A673 (cell line): ENCODE measurements around the gene INCENP. TPM values are rescaled to one million over a fixed set of nuclear protein-coding genes. Genes with fewer than 3 reads are reported as not detected.

Experiments used
- BruUV-seq: library from RNA; stranded (reverse); fragments of 400-500 nt; replicated peaks from 2 replicates; lab custom pipeline; 2021; lab: Mats Ljungman, UMichigan
- CTCF ChIA-PET: fragments of 300-600 bp; sonication (Branson Sonifier 250); formaldehyde crosslinking; loops from one replicate; lab custom pipeline; 2022; ENCODE audit warnings: antibody characterized with exemption; lab: Charles Lee
- POLR2A ChIA-PET: fragments of 300-600 bp; sonication (Branson Sonifier 250); formaldehyde crosslinking; loops from one replicate; lab custom pipeline; 2022; ENCODE audit warnings: antibody characterized with exemption; ENCODE audit not compliant: low non-redundant PET; lab: Charles Lee
- DNase-seq: peaks from one replicate; pipeline ENCODE4 v3.0.0-alpha.2; 2015; ENCODE audit warnings: low spot score
- H3K27ac ChIP-seq: fragments of 200-600 bp; sonication (generic); 2 replicates; pipeline ENCODE4 v1.5.1; 2016; ENCODE audit warnings: mixed run types, low read depth, mild to moderate bottlenecking, mixed read lengths, antibody characterized with exemption, low read length; ENCODE audit not compliant: poor library complexity, severe bottlenecking
- H3K27me3 ChIP-seq: fragments of 200-600 bp; sonication (generic); replicated peaks from 2 replicates; pipeline ENCODE4 v1.6.1; 2017; ENCODE audit warnings: mixed run types, low read depth, mild to moderate bottlenecking, mixed read lengths, antibody characterized with exemption, low read length; ENCODE audit not compliant: insufficient read depth, poor library complexity
- H3K36me3 ChIP-seq: fragments of 200-600 bp; sonication (generic); 2 replicates; pipeline ENCODE4 v1.6.1; 2016; ENCODE audit warnings: mixed run types, mild to moderate bottlenecking, mixed read lengths, antibody characterized with exemption, low read length; ENCODE audit not compliant: insufficient read depth, poor library complexity, severe bottlenecking
- H3K4me1 ChIP-seq: fragments of 200-600 bp; sonication (generic); 2 replicates; pipeline ENCODE4 v1.6.1; 2017; ENCODE audit warnings: mixed run types, mild to moderate bottlenecking, mixed read lengths, antibody characterized with exemption, low read length; ENCODE audit not compliant: insufficient read depth, poor library complexity, severe bottlenecking
- H3K4me3 ChIP-seq: fragments of 200-600 bp; sonication (generic); 2 replicates; pipeline ENCODE4 v1.5.1; 2016; ENCODE audit warnings: low read depth, mixed run types, mild to moderate bottlenecking, mixed read lengths, low read length; ENCODE audit not compliant: poor library complexity, severe bottlenecking
- H3K9me3 ChIP-seq: fragments of 200-600 bp; sonication (generic); 2 replicates; pipeline ENCODE4 v1.6.1; 2016; ENCODE audit warnings: mixed run types, low read depth, mild to moderate bottlenecking, mixed read lengths, antibody characterized with exemption, low read length; ENCODE audit not compliant: poor library complexity, severe bottlenecking
- EZH2 ChIP-seq: fragments of 200-600 bp; sonication (generic); IDR thresholded peaks from 2 replicates; pipeline ENCODE4 v1.6.1; 2017; ENCODE audit warnings: borderline replicate concordance, low read depth, mild to moderate bottlenecking, mixed read lengths, antibody characterized with exemption, low read length; ENCODE audit not compliant: poor library complexity, severe bottlenecking
- intact Hi-C: fragments of 100-400 bp; cut with micrococcal nuclease; formaldehyde crosslinking; loops from one replicate; pipeline ENCODE4 v1.10.0; 2022; ENCODE audit not compliant: unreplicated experiment
- total RNA-seq: library from RNA; stranded (reverse); gene quantifications from 2 replicates; pipeline ENCODE4 v1.2.3, GENCODE V29; 2021
- TF ChIP-seq, protein P1 (sequence below): fragments of 300-800, 200-600 bp; sonication (generic); conservative IDR thresholded peaks from 2 replicates; pipeline ENCODE4 v1.5.1; 2017; ENCODE audit warnings: low read depth, mild to moderate bottlenecking, antibody characterized with exemption, low read length, moderate library complexity, mixed read lengths

INCENP gene
- total RNA-seq, 1 experiment from 2014 or later = 233 TPM

DNA sequence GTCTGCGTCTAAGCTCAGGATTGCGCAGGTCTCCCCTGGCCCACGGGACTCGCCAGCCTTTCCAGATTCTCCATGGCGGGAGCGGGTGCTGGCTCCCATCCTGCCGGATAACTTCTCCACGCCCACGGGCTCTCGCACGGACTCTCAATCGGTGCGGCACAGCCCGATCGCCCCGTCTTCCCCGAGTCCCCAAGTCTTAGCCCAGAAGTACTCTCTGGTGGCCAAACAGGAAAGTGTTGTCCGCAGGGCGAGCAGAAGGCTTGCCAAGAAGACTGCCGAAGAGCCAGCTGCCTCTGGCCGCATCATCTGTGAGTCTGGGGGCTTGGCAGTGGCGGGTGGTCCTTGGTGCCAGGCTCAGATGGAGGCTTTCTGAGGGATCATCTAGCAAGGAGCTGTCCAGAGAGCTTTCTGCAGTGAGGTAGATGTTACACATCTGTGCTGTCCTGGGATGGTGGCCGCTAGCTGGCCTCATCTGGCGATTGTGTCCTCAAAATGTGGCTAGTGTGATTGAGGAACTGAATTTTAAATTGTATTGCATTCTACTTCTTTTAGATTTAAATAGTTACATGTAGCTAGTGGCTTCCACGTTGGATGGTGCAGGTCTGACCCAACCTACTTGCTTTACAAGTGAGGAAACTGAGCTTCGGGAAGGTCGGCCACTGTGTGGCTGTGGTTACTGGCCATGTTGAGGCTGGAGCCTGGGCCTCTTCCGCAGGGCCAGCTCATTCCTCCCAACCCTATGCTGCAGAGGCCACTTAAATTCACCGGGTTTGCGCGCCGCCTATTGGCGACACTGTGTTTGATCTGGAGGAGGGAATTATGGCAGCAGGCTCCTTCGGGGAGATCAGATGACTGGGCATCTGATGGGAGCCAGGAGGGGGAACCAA lies 6.7 kb downstream of the INCENP start:
- Histone ChIP-seq H3K9me3 (no peaks in the 10 kb centered on the region), H3K4me3 (no peak overlapping the region), H3K27me3 (no peaks in the 10 kb centered on the region), H3K36me3 (peaks cover 90% of the 10 kb centered on the region), H3K4me1 (peaks cover 5% of the 10 kb centered on the region), H3K27ac (no peak overlapping the region)
- no peak for DNase-seq
- TF ChIP-seq EZH2 = no peak
- TF ChIP-seq, protein P1, sequence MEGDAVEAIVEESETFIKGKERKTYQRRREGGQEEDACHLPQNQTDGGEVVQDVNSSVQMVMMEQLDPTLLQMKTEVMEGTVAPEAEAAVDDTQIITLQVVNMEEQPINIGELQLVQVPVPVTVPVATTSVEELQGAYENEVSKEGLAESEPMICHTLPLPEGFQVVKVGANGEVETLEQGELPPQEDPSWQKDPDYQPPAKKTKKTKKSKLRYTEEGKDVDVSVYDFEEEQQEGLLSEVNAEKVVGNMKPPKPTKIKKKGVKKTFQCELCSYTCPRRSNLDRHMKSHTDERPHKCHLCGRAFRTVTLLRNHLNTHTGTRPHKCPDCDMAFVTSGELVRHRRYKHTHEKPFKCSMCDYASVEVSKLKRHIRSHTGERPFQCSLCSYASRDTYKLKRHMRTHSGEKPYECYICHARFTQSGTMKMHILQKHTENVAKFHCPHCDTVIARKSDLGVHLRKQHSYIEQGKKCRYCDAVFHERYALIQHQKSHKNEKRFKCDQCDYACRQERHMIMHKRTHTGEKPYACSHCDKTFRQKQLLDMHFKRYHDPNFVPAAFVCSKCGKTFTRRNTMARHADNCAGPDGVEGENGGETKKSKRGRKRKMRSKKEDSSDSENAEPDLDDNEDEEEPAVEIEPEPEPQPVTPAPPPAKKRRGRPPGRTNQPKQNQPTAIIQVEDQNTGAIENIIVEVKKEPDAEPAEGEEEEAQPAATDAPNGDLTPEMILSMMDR = no peak
- intact Hi-C loops = no loop called here
- no TSS peak for BruUV-seq
- CTCF ChIA-PET = no interaction called here
- POLR2A ChIA-PET = interaction anchor here (0.6 kb wide), 1 partner anchor 293 kb away, joined by 3 read pairs; no protein-coding TSS in a partner anchor

DNA sequence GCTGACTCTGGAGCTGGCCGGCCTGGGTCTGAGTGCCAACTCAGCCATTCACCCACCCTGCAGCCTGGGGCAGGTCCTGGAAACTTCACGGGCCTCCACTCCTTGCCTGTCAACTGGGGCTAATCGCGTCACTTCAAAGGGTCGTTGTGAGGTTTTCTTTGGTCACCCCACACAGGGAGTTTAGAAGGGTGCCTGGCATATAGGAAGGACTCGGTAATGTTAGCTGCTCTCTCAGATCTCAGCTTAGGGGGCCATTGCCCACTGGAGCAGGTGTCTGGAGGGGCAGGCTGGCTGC lies 7.3 kb downstream of the INCENP start:
- no peak overlapping the region for H3K27ac ChIP-seq
- TF ChIP-seq, protein P1 = no peak
- no peak for TF ChIP-seq EZH2
- intact Hi-C loops = no loop called here
- DNase-seq = no peak
- ChIA-PET CTCF (no interaction called here), POLR2A (no interaction called here)
- no peaks in the 10 kb centered on the region for H3K4me1 ChIP-seq
- H3K36me3 ChIP-seq = peaks cover 92% of the 10 kb centered on the region
- BruUV-seq = no TSS peak
- H3K9me3 ChIP-seq = no peaks in the 10 kb centered on the region
- no peak overlapping the region for H3K4me3 ChIP-seq
- H3K27me3 ChIP-seq = no peaks in the 10 kb centered on the region

DNA sequence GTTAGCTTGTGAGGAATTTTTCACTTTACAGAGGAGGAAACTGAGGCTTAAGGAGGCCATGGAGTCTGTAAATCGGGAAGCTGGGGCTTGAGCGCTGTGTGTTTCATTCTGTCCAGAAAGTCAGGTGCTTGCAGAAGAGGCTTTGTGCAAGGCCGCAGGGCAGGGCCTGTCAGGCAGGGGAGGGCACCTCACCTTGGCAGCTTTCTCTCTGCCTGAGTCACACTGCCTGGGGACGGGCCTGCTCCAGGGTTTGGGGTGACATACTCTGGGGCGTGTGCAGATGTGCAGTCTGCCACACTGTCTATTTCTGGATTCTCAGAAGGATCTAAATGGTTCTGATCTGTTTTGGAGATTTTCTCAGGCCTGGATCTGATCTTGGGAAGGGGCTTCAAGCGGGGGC lies 8.4 kb downstream of the INCENP start:
- H3K36me3 ChIP-seq = peaks cover 94% of the 10 kb centered on the region
- H3K27me3 ChIP-seq = no peaks in the 10 kb centered on the region
- no TSS peak for BruUV-seq
- DNase-seq = no peak
- no peaks in the 10 kb centered on the region for H3K9me3 ChIP-seq
- H3K4me1 ChIP-seq = no peaks in the 10 kb centered on the region
- intact Hi-C loops = no loop called here
- no peak overlapping the region for H3K27ac ChIP-seq
- CTCF ChIA-PET = no interaction called here
- no peak overlapping the region for H3K4me3 ChIP-seq
- no peak for TF ChIP-seq EZH2
- TF ChIP-seq, protein P1 = no peak
- POLR2A ChIA-PET = interaction anchor here (0.6 kb wide), 1 partner anchor 12 kb away, joined by 9 read pairs; no protein-coding TSS in a partner anchor
